Mesendoderm (in vitro differentiated cells): ENCODE data around the gene SH3GL3.

Source experiments
- DNase-seq: peaks from one replicate; pipeline ENCODE4 v3.0.0; 2013
- H2AK5ac ChIP-seq: 2 replicates; pipeline ENCODE4 v1.6.1; 2013; ENCODE audit warnings: low read length, inconsistent platforms
- H2BK120ac ChIP-seq: 2 replicates; pipeline ENCODE4 v1.6.1; 2013; ENCODE audit warnings: low read depth, mild to moderate bottlenecking, low read length, moderate library complexity, mixed read lengths
- H2BK15ac ChIP-seq: replicated peaks from 2 replicates; pipeline ENCODE4 v1.6.1; 2013; ENCODE audit warnings: low read depth, mild to moderate bottlenecking, moderate library complexity
- H2BK5ac ChIP-seq: 2 replicates; pipeline ENCODE4 v1.6.1; 2013; ENCODE audit warnings: low read length, inconsistent platforms
- H3K18ac ChIP-seq: 2 replicates; pipeline ENCODE4 v1.6.1; 2013; ENCODE audit warnings: mild to moderate bottlenecking, low read length, mixed read lengths
- H3K23ac ChIP-seq: one replicate; pipeline ENCODE4 v1.6.1; 2013; ENCODE audit warnings: low read length
- H3K27ac ChIP-seq: 2 replicates; pipeline ENCODE4 v1.5.1; 2013; ENCODE audit warnings: low read depth, mild to moderate bottlenecking, inconsistent platforms, low read length, moderate library complexity
- H3K27me3 ChIP-seq: 2 replicates; pipeline ENCODE4 v1.6.1; 2013; ENCODE audit warnings: low read length, control low read depth, mild to moderate bottlenecking, inconsistent platforms; ENCODE audit not compliant: insufficient read depth, poor library complexity
- H3K36me3 ChIP-seq: 2 replicates; pipeline ENCODE4 v1.6.1; 2013; ENCODE audit warnings: low read length, inconsistent platforms; ENCODE audit not compliant: control insufficient read depth, insufficient read depth
- H3K4ac ChIP-seq: one replicate; pipeline ENCODE4 v1.6.1; 2013; ENCODE audit warnings: low read depth, mild to moderate bottlenecking, low read length, moderate library complexity
- H3K4me1 ChIP-seq: 2 replicates; pipeline ENCODE4 v1.6.1; 2013; ENCODE audit warnings: low read depth, low read length, inconsistent platforms; ENCODE audit not compliant: control insufficient read depth
- H3K4me2 ChIP-seq: 2 replicates; pipeline ENCODE4 v1.6.1; 2013; ENCODE audit warnings: low read length
- H3K4me3 ChIP-seq: 2 replicates; pipeline ENCODE4 v1.5.1; 2013; ENCODE audit warnings: mild to moderate bottlenecking, low read length
- H3K56ac ChIP-seq: one replicate; pipeline ENCODE4 v1.6.1; 2013; ENCODE audit warnings: low read length
- H3K79me1 ChIP-seq: 2 replicates; pipeline ENCODE4 v1.6.1; 2013; ENCODE audit warnings: low read length, inconsistent platforms
- H3K79me2 ChIP-seq: 2 replicates; pipeline ENCODE4 v1.6.1; 2013; ENCODE audit warnings: mild to moderate bottlenecking, low read length; ENCODE audit not compliant: control insufficient read depth, insufficient read depth
- H3K9ac ChIP-seq: 2 replicates; pipeline ENCODE4 v1.6.1; 2013; ENCODE audit warnings: low read length, inconsistent platforms
- H4K5ac ChIP-seq: one replicate; pipeline ENCODE4 v1.6.1; 2013; ENCODE audit warnings: low read length
- H4K8ac ChIP-seq: one replicate; pipeline ENCODE4 v1.6.1; 2013; ENCODE audit warnings: low read depth, mild to moderate bottlenecking, control low read depth, low read length, moderate library complexity
- WGBS: extraction: QIAGEN DNeasy Blood & Tissue Kit; methylation state at CpG from one replicate; pipeline ENCODE4 v1.1.7; 2013; ENCODE audit warnings: low lambda C conversion rate, missing lambda C conversion rate; ENCODE audit not compliant: insufficient coverage; ENCODE audit errors: extremely low coverage; 5-methylcytosine and 5-hydroxymethylcytosine counted together

The SH3GL3 gene

DNA sequence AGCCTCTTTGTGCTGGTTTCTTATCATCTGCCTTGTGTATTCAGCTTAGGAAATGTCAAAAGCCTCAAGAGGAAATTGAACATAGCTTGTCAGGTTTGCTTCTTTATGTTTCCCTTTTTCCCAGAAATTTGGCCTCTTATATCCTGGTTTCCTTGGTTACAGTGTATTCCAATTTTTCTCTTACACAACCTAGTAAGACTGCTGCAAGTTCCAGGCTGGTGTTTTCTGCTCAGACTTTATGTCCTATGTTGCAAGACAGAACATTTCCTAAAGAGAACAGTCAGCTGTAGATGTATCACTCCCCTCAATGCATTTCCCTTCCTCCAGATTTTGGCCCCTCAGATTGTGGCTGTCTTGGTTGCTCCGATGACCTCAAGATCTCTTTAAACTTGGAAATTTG lies 102.5 kb downstream of the SH3GL3 start:
- no peaks in the 10 kb centered on the region for H3K79me2 ChIP-seq
- no peak overlapping the region for H2BK15ac ChIP-seq
- no peak overlapping the region for H3K23ac ChIP-seq
- no peak overlapping the region for H3K9ac ChIP-seq
- no CpG with 5 or more reads among the region's 1 CpG for WGBS
- no peaks in the 10 kb centered on the region for H3K36me3 ChIP-seq
- H2BK120ac ChIP-seq = no peak overlapping the region
- no peak overlapping the region for H2AK5ac ChIP-seq
- peaks cover 9% of the 10 kb centered on the region for H3K4me1 ChIP-seq
- no peak overlapping the region for H3K27ac ChIP-seq
- H2BK5ac ChIP-seq = no peak overlapping the region
- no peak overlapping the region for H3K4ac ChIP-seq
- H3K18ac ChIP-seq = peak overlapping the region; percentile 2
- no peak overlapping the region for H3K4me3 ChIP-seq
- no peak overlapping the region for H4K8ac ChIP-seq
- no peak overlapping the region for H3K56ac ChIP-seq
- peaks cover 1% of the 10 kb centered on the region for H3K79me1 ChIP-seq
- H4K5ac ChIP-seq = no peak overlapping the region
- H3K27me3 ChIP-seq = no peaks in the 10 kb centered on the region
- no peak overlapping the region for H3K4me2 ChIP-seq
- no peak for DNase-seq

DNA sequence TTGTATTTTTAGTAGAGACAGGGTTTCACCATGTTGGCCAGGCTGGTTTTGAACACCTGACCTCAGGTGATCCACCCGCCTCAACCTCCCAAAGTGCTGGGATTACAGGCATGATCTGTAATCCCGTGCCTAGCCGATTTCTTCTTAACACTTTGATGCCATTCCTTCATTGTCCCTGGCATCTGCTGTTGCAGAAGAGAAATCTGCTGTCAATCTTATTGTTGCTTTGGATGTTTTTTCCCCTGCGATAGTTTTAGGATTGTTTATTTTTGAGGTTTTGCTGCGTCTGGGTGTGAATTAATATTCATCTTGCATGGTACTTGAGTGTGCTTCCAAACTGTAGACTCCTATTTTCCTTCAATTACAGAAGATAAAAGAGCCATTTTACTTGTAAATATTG lies 107.4 kb downstream of the SH3GL3 start:
- no peaks in the 10 kb centered on the region for H3K36me3 ChIP-seq
- H3K23ac ChIP-seq = no peak overlapping the region
- no peaks in the 10 kb centered on the region for H3K79me1 ChIP-seq
- no CpG with 5 or more reads among the region's 5 CpGs for WGBS
- H3K4ac ChIP-seq = no peak overlapping the region
- H3K9ac ChIP-seq = no peak overlapping the region
- no peak overlapping the region for H3K4me2 ChIP-seq
- no peaks in the 10 kb centered on the region for H3K4me1 ChIP-seq
- no peaks in the 10 kb centered on the region for H3K79me2 ChIP-seq
- no peak overlapping the region for H3K56ac ChIP-seq
- H2BK5ac ChIP-seq = no peak overlapping the region
- no peaks in the 10 kb centered on the region for H3K27me3 ChIP-seq
- no peak overlapping the region for H4K8ac ChIP-seq
- no peak overlapping the region for H2AK5ac ChIP-seq
- H3K27ac ChIP-seq = no peak overlapping the region
- H2BK120ac ChIP-seq = no peak overlapping the region
- DNase-seq = no peak
- no peak overlapping the region for H4K5ac ChIP-seq
- H3K4me3 ChIP-seq = no peak overlapping the region
- H3K18ac ChIP-seq = no peak overlapping the region
- no peak overlapping the region for H2BK15ac ChIP-seq

DNA sequence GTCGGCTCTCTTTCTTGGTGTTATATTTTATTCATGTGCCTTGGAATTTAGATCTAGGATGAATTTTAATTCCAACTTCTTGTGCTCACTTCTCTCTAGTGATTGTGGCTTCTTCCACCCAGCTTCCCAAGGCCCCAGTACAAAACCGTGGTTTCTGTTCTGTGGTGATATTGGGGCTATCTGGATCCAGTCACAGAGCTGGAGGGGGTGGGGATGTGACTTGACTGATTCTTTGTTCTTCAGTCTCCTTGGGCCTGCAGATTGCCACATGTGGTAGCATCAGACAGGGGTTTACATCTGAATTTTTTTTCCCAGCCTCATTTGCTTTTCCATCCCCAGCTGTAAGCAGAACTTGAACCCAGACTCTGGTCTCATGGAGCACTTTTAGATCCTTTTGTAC lies 108.2 kb downstream of the SH3GL3 start:
- WGBS = no CpG with 5 or more reads among the region's 2 CpGs
- Histone ChIP-seq H3K79me2 (no peaks in the 10 kb centered on the region), H3K56ac (no peak overlapping the region)

DNA sequence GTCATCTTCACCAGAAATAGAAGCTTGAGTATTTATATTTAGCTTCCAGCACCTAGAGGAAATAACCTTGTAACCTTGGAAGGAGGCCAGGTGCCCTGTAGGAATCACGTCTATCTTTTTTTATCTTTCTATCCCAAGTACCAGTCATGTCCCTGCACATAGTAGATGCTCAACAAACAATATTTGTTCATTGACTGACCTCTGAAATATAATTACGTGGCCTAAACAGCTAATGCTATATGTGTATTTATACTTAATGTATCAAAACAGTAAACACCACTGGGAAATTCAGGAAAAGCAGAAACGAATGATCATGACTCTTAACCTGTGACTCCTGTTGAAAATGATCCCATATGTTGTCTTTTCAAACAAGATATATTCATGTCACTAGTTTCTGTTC lies 108.9 kb downstream of the SH3GL3 start:
- Histone ChIP-seq H3K27me3 (no peaks in the 10 kb centered on the region), H2AK5ac (no peak overlapping the region), H3K4me1 (no peaks in the 10 kb centered on the region), H3K56ac (no peak overlapping the region), H3K18ac (no peak overlapping the region), H2BK120ac (no peak overlapping the region), H3K4ac (no peak overlapping the region), H3K36me3 (no peaks in the 10 kb centered on the region), H3K79me1 (no peaks in the 10 kb centered on the region), H3K79me2 (no peaks in the 10 kb centered on the region), H2BK15ac (no peak overlapping the region), H3K9ac (no peak overlapping the region), H4K5ac (no peak overlapping the region), H3K23ac (no peak overlapping the region), H3K27ac (no peak overlapping the region), H3K4me2 (no peak overlapping the region), H4K8ac (no peak overlapping the region), H2BK5ac (no peak overlapping the region), H3K4me3 (no peak overlapping the region)
- no peak for DNase-seq
- no CpG with 5 or more reads among the region's 3 CpGs for WGBS

More for the DNA sequence above, 108.2 kb downstream of the SH3GL3 start:
- no peaks in the 10 kb centered on the region for H3K79me1 ChIP-seq
- no peak overlapping the region for H3K23ac ChIP-seq
- no peak overlapping the region for H2AK5ac ChIP-seq
- no peak overlapping the region for H3K9ac ChIP-seq
- no peak overlapping the region for H2BK5ac ChIP-seq
- no peak overlapping the region for H3K4ac ChIP-seq
- no peak overlapping the region for H4K8ac ChIP-seq
- no peak overlapping the region for H2BK15ac ChIP-seq
- H2BK120ac ChIP-seq = no peak overlapping the region
- no peaks in the 10 kb centered on the region for H3K27me3 ChIP-seq
- no peaks in the 10 kb centered on the region for H3K36me3 ChIP-seq
- no peak overlapping the region for H3K4me3 ChIP-seq
- H4K5ac ChIP-seq = no peak overlapping the region
- peak overlapping the region; percentile 39 for H3K18ac ChIP-seq
- H3K4me1 ChIP-seq = no peaks in the 10 kb centered on the region
- no peak overlapping the region for H3K4me2 ChIP-seq
- H3K27ac ChIP-seq = no peak overlapping the region
- no peak for DNase-seq

DNA sequence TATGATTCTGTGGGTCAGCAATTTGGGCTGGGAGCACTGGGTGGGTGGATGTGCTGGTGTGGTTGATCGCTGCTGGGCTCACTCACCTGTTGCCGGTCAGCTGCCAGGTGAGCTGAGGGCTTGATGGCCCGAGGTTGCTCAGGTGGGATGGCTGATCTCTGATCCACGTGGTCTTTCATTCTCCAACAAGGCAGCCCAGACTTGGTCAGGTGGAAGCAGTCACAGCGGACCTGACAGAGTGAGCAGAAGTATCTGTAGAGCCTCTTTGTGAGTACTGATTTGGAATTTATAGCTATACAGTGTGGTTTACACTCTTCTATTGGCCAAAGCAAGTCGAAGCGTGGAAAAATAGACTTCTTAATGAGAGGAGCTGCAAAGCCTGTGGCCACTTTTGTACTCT lies 109.6 kb downstream of the SH3GL3 start:
- Histone ChIP-seq H3K27ac (no peak overlapping the region), H2BK120ac (no peak overlapping the region), H3K4me1 (no peaks in the 10 kb centered on the region), H3K4me2 (no peak overlapping the region), H2BK5ac (no peak overlapping the region), H4K8ac (no peak overlapping the region), H3K56ac (no peak overlapping the region), H4K5ac (no peak overlapping the region), H2BK15ac (no peak overlapping the region), H3K27me3 (no peaks in the 10 kb centered on the region), H3K23ac (no peak overlapping the region), H3K36me3 (no peaks in the 10 kb centered on the region), H3K4ac (no peak overlapping the region), H3K79me2 (no peaks in the 10 kb centered on the region), H3K9ac (no peak overlapping the region), H3K18ac (no peak overlapping the region), H3K79me1 (no peaks in the 10 kb centered on the region), H3K4me3 (no peak overlapping the region), H2AK5ac (no peak overlapping the region)
- no CpG with 5 or more reads among the region's 7 CpGs for WGBS
- DNase-seq = no peak

DNA sequence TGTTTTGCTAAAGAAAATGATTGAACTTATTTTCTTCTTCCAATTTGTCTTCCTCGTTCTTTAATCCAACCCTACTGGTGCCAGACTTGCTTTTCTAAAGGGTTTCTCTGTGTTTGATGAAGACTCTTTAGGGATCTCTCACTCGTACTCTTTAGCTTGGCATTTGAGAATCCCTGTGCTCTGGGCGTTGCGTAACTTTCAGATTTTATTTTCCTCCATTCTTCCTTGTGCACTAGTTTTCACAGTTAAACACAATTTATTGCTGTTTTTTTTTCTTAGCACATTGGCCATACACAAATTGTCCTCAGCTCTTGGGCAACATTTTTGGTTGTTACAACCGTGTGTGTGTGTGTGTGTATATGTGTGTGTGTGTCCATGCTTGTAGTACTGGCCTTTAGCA lies 111.0 kb downstream of the SH3GL3 start:
- no CpG with 5 or more reads among the region's 5 CpGs for WGBS
- Histone ChIP-seq H3K79me1 (no peaks in the 10 kb centered on the region), H3K18ac (no peak overlapping the region), H2BK15ac (no peak overlapping the region), H3K27ac (no peak overlapping the region), H2AK5ac (no peak overlapping the region), H3K79me2 (no peaks in the 10 kb centered on the region), H3K9ac (no peak overlapping the region), H4K8ac (no peak overlapping the region), H3K23ac (no peak overlapping the region), H3K56ac (no peak overlapping the region), H3K4me2 (no peak overlapping the region), H3K27me3 (no peaks in the 10 kb centered on the region), H3K4me3 (no peak overlapping the region), H2BK5ac (no peak overlapping the region), H2BK120ac (no peak overlapping the region), H3K4me1 (no peaks in the 10 kb centered on the region), H3K4ac (peak overlapping the region; percentile 36), H4K5ac (no peak overlapping the region), H3K36me3 (no peaks in the 10 kb centered on the region)
- DNase-seq = no peak
